Endothelial cell of umbilical vein (primary cell): ENCODE data around the gene SMIM36. TPM values are rescaled to one million over a fixed set of nuclear protein-coding genes. Genes with fewer than 3 reads are reported as not detected.

Source experiments
- BruUV-seq: library from RNA; stranded (reverse); fragments of 400-500 nt; replicated peaks from 2 replicates; lab custom pipeline; 2021; lab: Mats Ljungman, UMichigan
- CTCF ChIA-PET: fragments of 300-600, 350-600 bp; sonication (Branson Sonifier 250); formaldehyde crosslinking; loops from one replicate; lab custom pipeline; 2021; ENCODE audit warnings: antibody characterized with exemption, inconsistent platforms; lab: Charles Lee
- POLR2A ChIA-PET: fragments of 300-600, 350-600 bp; sonication (Branson Sonifier 250); formaldehyde crosslinking; loops from one replicate; lab custom pipeline; 2021; ENCODE audit warnings: antibody characterized with exemption, inconsistent platforms; lab: Charles Lee
- DNase-seq: peaks from one replicate; pipeline ENCODE4 v3.0.0-alpha.2; 2011; ENCODE audit warnings: low read depth, low spot score
- FAIRE-seq: peaks from 2 replicates; lab custom pipeline; 2011; peaks lifted over from hg19 to GRCh38; lab: Jason Lieb, UNC
- H2AFZ ChIP-seq: 2 replicates; pipeline ENCODE4 v1.6.0; 2012; ENCODE audit warnings: low read depth, low read length, control low read depth, inconsistent platforms
- H3K27ac ChIP-seq: 2 replicates; pipeline ENCODE4 v1.5.1; 2011; ENCODE audit warnings: low read depth, mild to moderate bottlenecking, control low read depth, low read length, moderate library complexity; ENCODE audit not compliant: insufficient read depth
- H3K27me3 ChIP-seq, 2 experiments: 2 replicates each; pipeline versions ENCODE4 v1.6.0 to v1.6.1; 2011; ENCODE audit warnings: low read length in 2 of 2, mixed read lengths in 1 of 2; ENCODE audit not compliant: control insufficient read depth in 2 of 2, insufficient read depth in 2 of 2
- H3K36me3 ChIP-seq, 2 experiments: 2 replicates in 1 of 2; 3 replicates in 1 of 2; pipeline ENCODE4 v1.5.1; 2011; ENCODE audit warnings: low read length in 2 of 2, mild to moderate bottlenecking in 1 of 2, moderate library complexity in 1 of 2; ENCODE audit not compliant: control insufficient read depth in 2 of 2, insufficient read depth in 2 of 2; ENCODE audit errors: extremely low read depth in 1 of 2
- H3K4me1 ChIP-seq: 3 replicates; pipeline ENCODE4 v1.5.1; 2011; ENCODE audit warnings: mild to moderate bottlenecking, low read length; ENCODE audit not compliant: control insufficient read depth, insufficient read depth; ENCODE audit errors: extremely low read depth
- H3K4me2 ChIP-seq: 2 replicates; pipeline ENCODE4 v1.6.1; 2011; ENCODE audit warnings: low read length, control low read depth, mixed read lengths; ENCODE audit not compliant: insufficient read depth
- H3K4me3 ChIP-seq, 3 experiments: fragments of 200-600 bp in 1 of 3; sonication (generic), shearing (Covaris generic) in 1 of 3; replicated peaks in 1 of 3; 2 replicates each; pipeline ENCODE4 v1.5.1; 2011 to 2016; ENCODE audit warnings: control low read depth in 3 of 3, low read length in 3 of 3, mild to moderate bottlenecking in 2 of 3, inconsistent platforms in 1 of 3, low read depth in 1 of 3, moderate library complexity in 1 of 3; ENCODE audit not compliant: insufficient read depth in 1 of 3
- H3K79me2 ChIP-seq: 2 replicates; pipeline ENCODE4 v1.6.0; 2012; ENCODE audit warnings: low read length, inconsistent platforms; ENCODE audit not compliant: control insufficient read depth, insufficient read depth
- H3K9ac ChIP-seq: replicated peaks from 2 replicates; pipeline ENCODE3; 2011; ENCODE audit warnings: low read length, control low read depth; ENCODE audit not compliant: insufficient read depth; ENCODE audit errors: extremely low read depth
- H3K9me1 ChIP-seq: replicated peaks from 3 replicates; pipeline ENCODE4 v1.6.0; 2011; ENCODE audit warnings: mild to moderate bottlenecking, low read length; ENCODE audit not compliant: control insufficient read depth, insufficient read depth; ENCODE audit errors: extremely low read depth
- H3K9me3 ChIP-seq: replicated peaks from 2 replicates; pipeline ENCODE4 v1.5.1; 2012; ENCODE audit warnings: low read length, inconsistent platforms; ENCODE audit not compliant: control insufficient read depth, insufficient read depth
- H4K20me1 ChIP-seq: replicated peaks from 2 replicates; pipeline ENCODE3; 2011; ENCODE audit warnings: mild to moderate bottlenecking, low read length; ENCODE audit not compliant: control insufficient read depth, insufficient read depth; ENCODE audit errors: extremely low read depth
- CTCF ChIP-seq, 2 donors: IDR thresholded peaks; 1 replicate in 1 of 2; 2 replicates in 1 of 2; pipeline ENCODE4 v1.5.1; 2011; ENCODE audit warnings: low read length in 2 of 2, mild to moderate bottlenecking in 2 of 2, moderate library complexity in 2 of 2, control low read depth in 1 of 2, inconsistent platforms in 1 of 2, low read depth in 1 of 2; ENCODE audit not compliant: insufficient read depth in 1 of 2; ENCODE audit errors: extremely low read depth in 1 of 2
- EZH2 ChIP-seq: IDR thresholded peaks from 2 replicates; pipeline ENCODE4 v1.6.1; 2012; ENCODE audit warnings: borderline replicate concordance, low read depth, mild to moderate bottlenecking, moderate library complexity, low read length, inconsistent platforms; ENCODE audit not compliant: severe bottlenecking
- FOS ChIP-seq: IDR thresholded peaks from 2 replicates; pipeline ENCODE4 v1.6.1; 2011; ENCODE audit warnings: mild to moderate bottlenecking, low read length, moderate library complexity, borderline replicate concordance; ENCODE audit not compliant: insufficient read depth
- JUN ChIP-seq: IDR thresholded peaks from 2 replicates; pipeline ENCODE4 v1.6.1; 2011; ENCODE audit warnings: borderline replicate concordance, low read depth; ENCODE audit not compliant: insufficient read length, insufficient read depth
- MAX ChIP-seq: IDR thresholded peaks from 2 replicates; pipeline ENCODE4 v1.6.1; 2011; ENCODE audit not compliant: insufficient read depth, insufficient read length
- MYC ChIP-seq: IDR thresholded peaks from one replicate; pipeline ENCODE4 v1.6.1; 2011; ENCODE audit warnings: mild to moderate bottlenecking, low read depth, low read length
- POLR2A ChIP-seq: IDR thresholded peaks from 2 replicates; pipeline ENCODE4 v1.6.1; 2012; ENCODE audit warnings: low read depth, mild to moderate bottlenecking, control low read depth, low read length
- POLR2AphosphoS5 ChIP-seq: IDR thresholded peaks from 2 replicates; pipeline ENCODE4 v1.6.1; 2012; ENCODE audit warnings: low read depth, mild to moderate bottlenecking, control low read depth, low read length, moderate library complexity; ENCODE audit not compliant: insufficient read depth
- dilution Hi-C: fragments of 300-500 bp; cut with MboI; formaldehyde crosslinking; loops from one replicate; pipeline ENCODE4 v1.15.0; 2019; ENCODE audit warnings: low sequenced_read_pairs; ENCODE audit not compliant: extremely low pct_ligation_motif_present
- intact Hi-C: fragments of 100-400 bp; cut with micrococcal nuclease; formaldehyde crosslinking; loops from one replicate; pipeline ENCODE4 v1.10.0; 2022
- polyA plus RNA-seq, 4 experiments: library from polyadenylated mRNA; depleted of rRNA in 3 of 4; stranded (reverse) in 3 of 4; unstranded in 1 of 4; fragments of >200 nt; gene quantifications; 2 replicates each; pipeline versions ENCODE4 v1.2.1 to v1.2.3, GENCODE V29; 2011 to 2012; ENCODE audit warnings: missing spikeins in 1 of 4
- total RNA-seq: library from RNA; stranded (reverse); gene quantifications from 2 replicates; pipeline ENCODE4 v1.2.3, GENCODE V29; 2021

SMIM36 gene
- total and polyA plus RNA-seq, 2 donors (not counting 3 experiments of a cell fraction or from before 2014, with no cell fraction given), result not detected

- peak; percentile 31 for FAIRE-seq
- Histone ChIP-seq H3K36me3 (no peaks in the 10 kb centered on the region), H3K9ac (no peak overlapping the region), H3K9me3 (no peaks in the 10 kb centered on the region), H3K9me1 (no peaks in the 10 kb centered on the region), H3K27ac (no peak overlapping the region), H3K4me1 (peaks cover 3% of the 10 kb centered on the region), H4K20me1 (no peaks in the 10 kb centered on the region), H3K4me2 (no peak overlapping the region), H2AFZ (no peak overlapping the region), H3K27me3 (no peaks in the 10 kb centered on the region), H3K79me2 (no peaks in the 10 kb centered on the region), H3K4me3 (no peak overlapping the region)
- TF ChIP-seq FOS, result no peak
- TF ChIP-seq MAX, result no peak
- no peak for TF ChIP-seq EZH2
- no peak for TF ChIP-seq POLR2AphosphoS5
- TF ChIP-seq POLR2A, result no peak
- no peak for TF ChIP-seq JUN
- no peak for TF ChIP-seq MYC
- no peak for TF ChIP-seq CTCF (IDR thresholded peaks at IDR 0.05; ENCODE audit: extremely low read depth in 1 of 2, insufficient read depth in 1 of 2, low read depth in 1 of 2, low read length in 2 of 2)
- ChIA-PET POLR2A (no interaction called here), CTCF (interaction anchor here (1.3 to 1.6 kb wide), 2 partner anchors 21 kb away, joined by 4 to 5 read pairs; no protein-coding TSS in a partner anchor)
- intact Hi-C loops, result no loop called here
- BruUV-seq, result no TSS peak
- dilution Hi-C loops, result no loop called here
- no peak for DNase-seq
Measured at GRCh38 chr17:55549140-55549539, 37.9 kb upstream of the SMIM36 start.
